Measurements from ENCODE around the gene STK10.

DNA sequence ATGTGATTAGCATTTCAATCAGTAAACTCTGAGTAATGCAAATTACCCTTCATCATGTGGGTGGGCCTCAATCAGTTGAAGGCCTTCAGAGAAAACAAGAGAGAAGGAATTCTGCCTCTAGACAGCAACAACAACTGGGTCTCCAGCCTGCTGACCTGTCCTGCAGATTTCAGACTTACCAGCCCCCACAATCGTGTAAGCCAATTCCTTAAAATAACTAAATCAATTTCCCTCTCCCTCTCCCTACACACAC, 139.9 kb downstream of the STK10 start:
- TF ChIP-seq, protein P1, sequence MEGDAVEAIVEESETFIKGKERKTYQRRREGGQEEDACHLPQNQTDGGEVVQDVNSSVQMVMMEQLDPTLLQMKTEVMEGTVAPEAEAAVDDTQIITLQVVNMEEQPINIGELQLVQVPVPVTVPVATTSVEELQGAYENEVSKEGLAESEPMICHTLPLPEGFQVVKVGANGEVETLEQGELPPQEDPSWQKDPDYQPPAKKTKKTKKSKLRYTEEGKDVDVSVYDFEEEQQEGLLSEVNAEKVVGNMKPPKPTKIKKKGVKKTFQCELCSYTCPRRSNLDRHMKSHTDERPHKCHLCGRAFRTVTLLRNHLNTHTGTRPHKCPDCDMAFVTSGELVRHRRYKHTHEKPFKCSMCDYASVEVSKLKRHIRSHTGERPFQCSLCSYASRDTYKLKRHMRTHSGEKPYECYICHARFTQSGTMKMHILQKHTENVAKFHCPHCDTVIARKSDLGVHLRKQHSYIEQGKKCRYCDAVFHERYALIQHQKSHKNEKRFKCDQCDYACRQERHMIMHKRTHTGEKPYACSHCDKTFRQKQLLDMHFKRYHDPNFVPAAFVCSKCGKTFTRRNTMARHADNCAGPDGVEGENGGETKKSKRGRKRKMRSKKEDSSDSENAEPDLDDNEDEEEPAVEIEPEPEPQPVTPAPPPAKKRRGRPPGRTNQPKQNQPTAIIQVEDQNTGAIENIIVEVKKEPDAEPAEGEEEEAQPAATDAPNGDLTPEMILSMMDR (IDR thresholded peaks at IDR 0.05): no peak
- TF ChIP-seq POLR2A (IDR thresholded peaks at IDR 0.05): no peak
- no peak for TF ChIP-seq EP300 (IDR thresholded peaks at IDR 0.05)
- TF ChIP-seq POLR2AphosphoS5 (IDR thresholded peaks at IDR 0.05): no peak

Data from stomach (tissue), 4 donors.